AG10803 (cell line): ENCODE data around the gene PHACTR2.

Source experiments
- DNase-seq: peaks from one replicate; pipeline ENCODE4 v3.0.0; 2010; ENCODE audit warnings: low read depth
- H3K4me3 ChIP-seq: 2 replicates; pipeline ENCODE4 v1.5.1; 2011; ENCODE audit warnings: mild to moderate bottlenecking, low read length, control low read depth
- CTCF ChIP-seq: conservative IDR thresholded peaks from 2 replicates; pipeline ENCODE4 v1.5.1; 2011; ENCODE audit warnings: mild to moderate bottlenecking, low read length, control low read depth, inconsistent platforms

The PHACTR2 gene

GRCh38 chr6:143688681-143689080, 10.9 kb downstream of the PHACTR2 start:
- H3K4me3 ChIP-seq, result no peak overlapping the region
- no peak for DNase-seq
- TF ChIP-seq CTCF, result no peak

GRCh38 chr6:143689852-143690251, 12.1 kb downstream of the PHACTR2 start:
- DNase-seq, result peak; percentile 59
- no peak overlapping the region for H3K4me3 ChIP-seq
- TF ChIP-seq CTCF, result no peak

- no peak for TF ChIP-seq CTCF
- H3K4me3 ChIP-seq, result no peak overlapping the region
- no peak for DNase-seq
These were observed 13.4 kb downstream of the PHACTR2 start for GRCh38 chr6:143691155-143691554.

GRCh38 chr6:143691900-143692636, 14.3 kb downstream of the PHACTR2 start:
- TF ChIP-seq CTCF, result no peak
- DNase-seq, result no peak
- H3K4me3 ChIP-seq, result no peak overlapping the region

GRCh38 chr6:143692696-143693095, 14.9 kb downstream of the PHACTR2 start:
- no peak for TF ChIP-seq CTCF
- H3K4me3 ChIP-seq, result no peak overlapping the region
- DNase-seq, result no peak

- DNase-seq, result no peak
- H3K4me3 ChIP-seq, result no peak overlapping the region
- TF ChIP-seq CTCF, result no peak
These were observed 16.2 kb downstream of the PHACTR2 start for GRCh38 chr6:143694013-143694412.

- no peak for TF ChIP-seq CTCF
- no peak for DNase-seq
- H3K4me3 ChIP-seq, result no peak overlapping the region
These were observed 16.8 kb downstream of the PHACTR2 start for GRCh38 chr6:143694560-143694959.
